IPS DF 4.7 (cell line): Measurements from ENCODE around the gene NFKBIL1.

Experiments used
- DNase-seq: peaks from one replicate; pipeline ENCODE4 v3.0.0-alpha.2; 2013; ENCODE audit warnings: low spot score; ENCODE audit errors: extremely low read depth

The NFKBIL1 gene

DNA sequence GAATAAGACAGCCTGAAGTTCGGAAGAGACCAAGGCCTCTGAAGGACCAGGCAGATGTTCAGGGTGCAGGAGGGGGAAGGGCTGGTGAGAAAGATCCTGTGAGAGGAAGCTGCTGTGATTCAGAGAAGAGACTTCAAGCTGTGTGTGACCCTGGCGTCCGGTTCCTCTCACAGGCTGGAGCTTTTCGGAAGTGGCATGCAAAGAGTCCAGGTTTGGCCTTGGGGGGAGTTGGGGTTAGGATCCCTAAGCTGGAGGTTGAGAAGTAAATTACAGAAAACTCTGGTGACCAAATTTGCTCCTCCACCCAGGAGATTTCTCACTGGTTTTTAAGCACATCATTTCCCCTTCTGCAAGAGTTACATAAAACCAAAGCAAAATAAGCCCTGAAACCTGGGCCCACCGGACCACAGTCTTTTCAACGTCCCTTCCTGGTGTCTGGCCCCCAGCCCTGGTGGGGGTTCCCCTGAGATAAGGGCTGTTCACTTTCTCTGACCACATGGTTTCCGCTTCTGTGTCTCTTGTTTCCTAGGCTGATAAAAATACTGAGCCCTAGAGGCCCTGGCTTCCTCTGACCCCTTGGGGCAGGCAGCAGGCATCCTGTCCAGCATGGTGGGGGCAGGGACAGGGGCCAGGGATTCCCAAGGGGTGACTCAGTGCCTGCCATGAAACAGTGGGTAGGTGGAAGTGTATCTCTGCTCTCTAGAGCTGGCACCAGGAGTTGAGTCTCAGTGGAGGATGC, 12.7 kb downstream of the NFKBIL1 start:
- DNase-seq, result no peak

- no peak for DNase-seq
Observed at GRCh38 chr6:31560697-31561058, 13.3 kb downstream of the NFKBIL1 start.

GRCh38 chr6:31567531-31568370, 20.3 kb downstream of the NFKBIL1 start:
- no peak for DNase-seq

- no peak for DNase-seq
Observed at GRCh38 chr6:31568537-31568961, 21.1 kb downstream of the NFKBIL1 start.

DNA sequence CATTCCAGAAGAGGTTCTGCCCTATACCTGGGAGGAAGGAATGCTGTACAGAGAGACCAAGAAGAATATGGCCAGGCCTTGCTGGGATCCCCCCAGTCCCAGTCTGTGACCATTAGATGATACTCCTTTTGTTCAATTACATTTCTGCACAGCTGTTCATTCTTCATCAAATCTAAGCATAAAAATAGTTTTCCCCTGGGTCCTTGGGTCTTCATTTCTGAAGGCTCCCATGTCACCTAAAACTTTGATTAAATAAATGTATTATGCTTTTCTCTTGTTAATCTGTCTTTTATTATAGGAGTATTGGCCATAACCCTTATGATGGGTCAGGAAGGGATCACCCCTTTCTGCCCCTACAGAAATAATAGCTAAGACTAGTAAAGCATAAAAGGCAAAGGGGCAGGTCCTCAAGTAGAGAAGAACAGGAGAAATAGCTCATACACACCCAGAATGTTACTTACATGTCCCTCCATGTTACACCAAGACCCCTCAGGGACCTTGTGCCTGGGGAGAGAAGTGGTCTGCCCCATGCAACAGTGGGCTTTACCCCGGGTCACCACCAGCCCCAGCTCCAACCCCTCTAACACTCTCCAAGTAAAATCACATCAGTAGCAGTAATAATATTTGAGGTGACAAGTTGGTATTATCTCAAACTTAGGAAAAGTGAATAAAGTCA, 22.6 kb downstream of the NFKBIL1 start:
- no peak for DNase-seq

DNA sequence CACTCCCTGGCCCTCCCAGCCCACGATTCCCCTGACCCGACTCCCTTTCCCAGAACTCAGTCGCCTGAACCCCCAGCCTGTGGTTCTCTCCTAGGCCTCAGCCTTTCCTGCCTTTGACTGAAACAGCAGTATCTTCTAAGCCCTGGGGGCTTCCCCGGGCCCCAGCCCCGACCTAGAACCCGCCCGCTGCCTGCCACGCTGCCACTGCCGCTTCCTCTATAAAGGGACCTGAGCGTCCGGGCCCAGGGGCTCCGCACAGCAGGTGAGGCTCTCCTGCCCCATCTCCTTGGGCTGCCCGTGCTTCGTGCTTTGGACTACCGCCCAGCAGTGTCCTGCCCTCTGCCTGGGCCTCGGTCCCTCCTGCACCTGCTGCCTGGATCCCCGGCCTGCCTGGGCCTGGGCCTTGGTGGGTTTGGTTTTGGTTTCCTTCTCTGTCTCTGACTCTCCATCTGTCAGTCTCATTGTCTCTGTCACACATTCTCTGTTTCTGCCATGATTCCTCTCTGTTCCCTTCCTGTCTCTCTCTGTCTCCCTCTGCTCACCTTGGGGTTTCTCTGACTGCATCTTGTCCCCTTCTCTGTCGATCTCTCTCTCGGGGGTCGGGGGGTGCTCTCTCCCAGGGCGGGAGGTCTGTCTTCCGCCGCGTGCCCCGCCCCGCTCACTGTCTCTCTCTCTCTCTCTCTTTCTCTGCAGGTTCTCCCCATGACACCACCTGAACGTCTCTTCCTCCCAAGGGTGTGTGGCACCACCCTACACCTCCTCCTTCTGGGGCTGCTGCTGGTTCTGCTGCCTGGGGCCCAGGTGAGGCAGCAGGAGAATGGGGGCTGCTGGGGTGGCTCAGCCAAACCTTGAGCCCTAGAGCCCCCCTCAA, 24.9 kb downstream of the NFKBIL1 start, which contains the start of gene LTA:
LTA (plus strand) TSS at position 249 of the 871 bp plus-strand sequence; CDS start at position 703, 454 bp downstream.
- no peak for DNase-seq

- no peak for DNase-seq
Observed at GRCh38 chr6:31573239-31574105, 26.1 kb downstream of the NFKBIL1 start.

DNA sequence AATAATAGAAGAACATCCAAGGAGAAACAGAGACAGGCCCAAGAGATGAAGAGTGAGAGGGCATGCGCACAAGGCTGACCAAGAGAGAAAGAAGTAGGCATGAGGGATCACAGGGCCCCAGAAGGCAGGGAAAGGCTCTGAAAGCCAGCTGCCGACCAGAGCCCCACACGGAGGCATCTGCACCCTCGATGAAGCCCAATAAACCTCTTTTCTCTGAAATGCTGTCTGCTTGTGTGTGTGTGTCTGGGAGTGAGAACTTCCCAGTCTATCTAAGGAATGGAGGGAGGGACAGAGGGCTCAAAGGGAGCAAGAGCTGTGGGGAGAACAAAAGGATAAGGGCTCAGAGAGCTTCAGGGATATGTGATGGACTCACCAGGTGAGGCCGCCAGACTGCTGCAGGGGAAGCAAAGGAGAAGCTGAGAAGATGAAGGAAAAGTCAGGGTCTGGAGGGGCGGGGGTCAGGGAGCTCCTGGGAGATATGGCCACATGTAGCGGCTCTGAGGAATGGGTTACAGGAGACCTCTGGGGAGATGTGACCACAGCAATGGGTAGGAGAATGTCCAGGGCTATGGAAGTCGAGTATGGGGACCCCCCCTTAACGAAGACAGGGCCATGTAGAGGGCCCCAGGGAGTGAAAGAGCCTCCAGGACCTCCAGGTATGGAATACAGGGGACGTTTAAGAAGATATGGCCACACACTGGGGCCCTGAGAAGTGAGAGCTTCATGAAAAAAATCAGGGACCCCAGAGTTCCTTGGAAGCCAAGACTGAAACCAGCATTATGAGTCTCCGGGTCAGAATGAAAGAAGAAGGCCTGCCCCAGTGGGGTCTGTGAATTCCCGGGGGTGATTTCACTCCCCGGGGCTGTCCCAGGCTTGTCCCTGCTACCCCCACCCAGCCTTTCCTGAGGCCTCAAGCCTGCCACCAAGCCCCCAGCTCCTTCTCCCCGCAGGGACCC, 27.0 kb downstream of the NFKBIL1 start:
- DNase-seq, result no peak

- no peak for DNase-seq
Observed at GRCh38 chr6:31575335-31575901, 28.0 kb downstream of the NFKBIL1 start, which contains the start of gene TNF. TNF (plus strand) TSS chr6:31575565; CDS start chr6:31575742, 177 bp downstream.

DNA sequence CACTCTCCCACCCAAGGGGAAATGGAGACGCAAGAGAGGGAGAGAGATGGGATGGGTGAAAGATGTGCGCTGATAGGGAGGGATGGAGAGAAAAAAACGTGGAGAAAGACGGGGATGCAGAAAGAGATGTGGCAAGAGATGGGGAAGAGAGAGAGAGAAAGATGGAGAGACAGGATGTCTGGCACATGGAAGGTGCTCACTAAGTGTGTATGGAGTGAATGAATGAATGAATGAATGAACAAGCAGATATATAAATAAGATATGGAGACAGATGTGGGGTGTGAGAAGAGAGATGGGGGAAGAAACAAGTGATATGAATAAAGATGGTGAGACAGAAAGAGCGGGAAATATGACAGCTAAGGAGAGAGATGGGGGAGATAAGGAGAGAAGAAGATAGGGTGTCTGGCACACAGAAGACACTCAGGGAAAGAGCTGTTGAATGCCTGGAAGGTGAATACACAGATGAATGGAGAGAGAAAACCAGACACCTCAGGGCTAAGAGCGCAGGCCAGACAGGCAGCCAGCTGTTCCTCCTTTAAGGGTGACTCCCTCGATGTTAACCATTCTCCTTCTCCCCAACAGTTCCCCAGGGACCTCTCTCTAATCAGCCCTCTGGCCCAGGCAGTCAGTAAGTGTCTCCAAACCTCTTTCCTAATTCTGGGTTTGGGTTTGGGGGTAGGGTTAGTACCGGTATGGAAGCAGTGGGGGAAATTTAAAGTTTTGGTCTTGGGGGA, 28.7 kb downstream of the NFKBIL1 start:
- no peak for DNase-seq

DNA sequence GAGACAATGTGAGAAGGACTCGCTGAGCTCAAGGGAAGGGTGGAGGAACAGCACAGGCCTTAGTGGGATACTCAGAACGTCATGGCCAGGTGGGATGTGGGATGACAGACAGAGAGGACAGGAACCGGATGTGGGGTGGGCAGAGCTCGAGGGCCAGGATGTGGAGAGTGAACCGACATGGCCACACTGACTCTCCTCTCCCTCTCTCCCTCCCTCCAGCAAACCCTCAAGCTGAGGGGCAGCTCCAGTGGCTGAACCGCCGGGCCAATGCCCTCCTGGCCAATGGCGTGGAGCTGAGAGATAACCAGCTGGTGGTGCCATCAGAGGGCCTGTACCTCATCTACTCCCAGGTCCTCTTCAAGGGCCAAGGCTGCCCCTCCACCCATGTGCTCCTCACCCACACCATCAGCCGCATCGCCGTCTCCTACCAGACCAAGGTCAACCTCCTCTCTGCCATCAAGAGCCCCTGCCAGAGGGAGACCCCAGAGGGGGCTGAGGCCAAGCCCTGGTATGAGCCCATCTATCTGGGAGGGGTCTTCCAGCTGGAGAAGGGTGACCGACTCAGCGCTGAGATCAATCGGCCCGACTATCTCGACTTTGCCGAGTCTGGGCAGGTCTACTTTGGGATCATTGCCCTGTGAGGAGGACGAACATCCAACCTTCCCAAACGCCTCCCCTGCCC, 29.6 kb downstream of the NFKBIL1 start:
- DNase-seq, result no peak

- DNase-seq, result no peak
Observed at GRCh38 chr6:31577579-31577966, 30.2 kb downstream of the NFKBIL1 start.

DNA sequence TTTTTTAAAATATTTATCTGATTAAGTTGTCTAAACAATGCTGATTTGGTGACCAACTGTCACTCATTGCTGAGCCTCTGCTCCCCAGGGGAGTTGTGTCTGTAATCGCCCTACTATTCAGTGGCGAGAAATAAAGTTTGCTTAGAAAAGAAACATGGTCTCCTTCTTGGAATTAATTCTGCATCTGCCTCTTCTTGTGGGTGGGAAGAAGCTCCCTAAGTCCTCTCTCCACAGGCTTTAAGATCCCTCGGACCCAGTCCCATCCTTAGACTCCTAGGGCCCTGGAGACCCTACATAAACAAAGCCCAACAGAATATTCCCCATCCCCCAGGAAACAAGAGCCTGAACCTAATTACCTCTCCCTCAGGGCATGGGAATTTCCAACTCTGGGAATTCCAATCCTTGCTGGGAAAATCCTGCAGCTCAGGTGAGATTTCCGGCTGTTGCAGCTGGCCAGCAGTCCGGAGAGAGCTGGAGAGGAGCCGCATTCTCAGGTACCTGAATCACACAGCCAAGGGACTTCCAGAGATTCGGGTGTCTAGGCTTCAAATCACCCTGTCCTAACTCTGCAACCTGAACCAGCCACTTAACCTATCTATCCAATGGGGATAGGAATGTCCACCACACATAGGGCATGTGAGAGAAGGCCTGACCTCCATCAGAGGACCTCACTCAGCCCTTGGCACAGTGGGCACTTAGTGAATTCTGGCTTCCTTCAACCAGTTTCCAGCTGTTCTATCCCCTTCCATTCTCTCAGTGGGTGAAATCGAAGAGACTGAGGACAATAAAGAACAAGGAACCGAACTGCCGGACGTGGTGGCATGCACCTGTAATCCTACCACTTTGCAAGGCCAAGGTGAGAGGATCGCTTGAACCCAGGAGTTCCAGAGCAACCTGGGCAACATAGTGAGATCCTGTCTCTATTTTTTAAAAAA, 31.0 kb downstream of the NFKBIL1 start:
- no peak for DNase-seq

- DNase-seq, result no peak
Observed at GRCh38 chr6:31579119-31579505, 31.7 kb downstream of the NFKBIL1 start.

GRCh38 chr6:31579546-31580437, 32.4 kb downstream of the NFKBIL1 start:
- no peak for DNase-seq
